PC-9 (cell line): Measurements from ENCODE around the gene KIAA1328.

Source experiments
- EZH2 ChIP-seq: fragments of 200-600 bp; sonication (generic); IDR thresholded peaks from 2 replicates; pipeline ENCODE4 v1.8.0; 2017; ENCODE audit warnings: antibody characterized with exemption, low read depth
- TF ChIP-seq, protein P1 (sequence below): fragments of 200-600 bp; sonication (generic); conservative IDR thresholded peaks from 2 replicates; pipeline ENCODE4 v1.6.1; 2017; ENCODE audit warnings: mixed run types, antibody characterized with exemption, mild to moderate bottlenecking, moderate library complexity

DNA sequence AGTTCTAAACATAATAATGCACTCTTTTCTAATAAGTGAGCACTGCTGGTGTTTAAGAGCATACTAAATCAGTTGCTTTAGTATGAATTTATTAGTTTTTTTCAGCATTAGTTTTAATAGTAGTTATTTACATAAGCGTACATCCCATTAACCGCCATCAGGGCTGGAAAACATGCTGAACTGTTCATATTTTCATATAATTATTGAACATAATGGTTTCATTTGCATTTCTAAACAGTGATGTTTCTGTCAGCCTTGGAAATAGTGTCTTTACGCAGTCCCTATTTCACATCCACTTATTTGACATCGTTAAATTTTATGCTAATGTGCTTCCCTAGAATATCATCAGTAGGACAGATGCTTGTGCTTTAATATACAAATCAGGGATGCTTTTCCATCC, 71.5 kb downstream of the KIAA1328 start:
- TF ChIP-seq, protein P1, sequence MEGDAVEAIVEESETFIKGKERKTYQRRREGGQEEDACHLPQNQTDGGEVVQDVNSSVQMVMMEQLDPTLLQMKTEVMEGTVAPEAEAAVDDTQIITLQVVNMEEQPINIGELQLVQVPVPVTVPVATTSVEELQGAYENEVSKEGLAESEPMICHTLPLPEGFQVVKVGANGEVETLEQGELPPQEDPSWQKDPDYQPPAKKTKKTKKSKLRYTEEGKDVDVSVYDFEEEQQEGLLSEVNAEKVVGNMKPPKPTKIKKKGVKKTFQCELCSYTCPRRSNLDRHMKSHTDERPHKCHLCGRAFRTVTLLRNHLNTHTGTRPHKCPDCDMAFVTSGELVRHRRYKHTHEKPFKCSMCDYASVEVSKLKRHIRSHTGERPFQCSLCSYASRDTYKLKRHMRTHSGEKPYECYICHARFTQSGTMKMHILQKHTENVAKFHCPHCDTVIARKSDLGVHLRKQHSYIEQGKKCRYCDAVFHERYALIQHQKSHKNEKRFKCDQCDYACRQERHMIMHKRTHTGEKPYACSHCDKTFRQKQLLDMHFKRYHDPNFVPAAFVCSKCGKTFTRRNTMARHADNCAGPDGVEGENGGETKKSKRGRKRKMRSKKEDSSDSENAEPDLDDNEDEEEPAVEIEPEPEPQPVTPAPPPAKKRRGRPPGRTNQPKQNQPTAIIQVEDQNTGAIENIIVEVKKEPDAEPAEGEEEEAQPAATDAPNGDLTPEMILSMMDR = no peak
- TF ChIP-seq EZH2 = no peak
